Type B pancreatic cell (in vitro differentiated cells): ENCODE measurements around the gene ENTHD1. TPM values are rescaled to one million over a fixed set of nuclear protein-coding genes. Genes with fewer than 3 reads are reported as not detected.
"Not testable (repeated sequence)": the region's sequence is repeated elsewhere in the genome, so short reads cannot be mapped to it uniquely, and the experiment has no call there.

Experiments
- DNase-seq: peaks from one replicate; pipeline ENCODE4 v3.0.0; 2021; ENCODE audit warnings: mixed read lengths; ENCODE audit not compliant: unreplicated experiment; ENCODE audit errors: extremely low spot score
- H3K27ac Mint-ChIP-seq: 2 replicates; pipeline ENCODE4 v1.8.0; 2021; ENCODE audit warnings: mild to moderate bottlenecking, mixed read lengths
- H3K27me3 Mint-ChIP-seq: 2 replicates; pipeline ENCODE4 v1.8.0; 2021; ENCODE audit warnings: mixed read lengths
- H3K36me3 Mint-ChIP-seq: 2 replicates; pipeline ENCODE4 v1.8.0; 2021; ENCODE audit warnings: mixed read lengths
- H3K4me1 Mint-ChIP-seq: one replicate; pipeline ENCODE4 v1.8.0; 2021; ENCODE audit warnings: mixed read lengths; ENCODE audit not compliant: unreplicated experiment
- H3K4me3 Mint-ChIP-seq: 2 replicates; pipeline ENCODE4 v1.8.0; 2021; ENCODE audit warnings: mild to moderate bottlenecking, mixed read lengths
- H3K9me3 Mint-ChIP-seq: 2 replicates; pipeline ENCODE4 v1.8.0; 2021; ENCODE audit warnings: mixed read lengths
- total RNA-seq: library from RNA; stranded (reverse); gene quantifications from 2 replicates; pipeline ENCODE4 v1.2.1, GENCODE V29; 2021; ENCODE audit warnings: low replicate concordance
- TF ChIP-seq, protein P1 (sequence below): fragments of 200-600 bp; sonication (generic); conservative IDR thresholded peaks from 2 replicates; pipeline ENCODE4 v1.5.0; 2021; ENCODE audit warnings: antibody characterized with exemption, mild to moderate bottlenecking

Gene ENTHD1
- total RNA-seq, 1 donor from 2014 or later: not detected

DNA sequence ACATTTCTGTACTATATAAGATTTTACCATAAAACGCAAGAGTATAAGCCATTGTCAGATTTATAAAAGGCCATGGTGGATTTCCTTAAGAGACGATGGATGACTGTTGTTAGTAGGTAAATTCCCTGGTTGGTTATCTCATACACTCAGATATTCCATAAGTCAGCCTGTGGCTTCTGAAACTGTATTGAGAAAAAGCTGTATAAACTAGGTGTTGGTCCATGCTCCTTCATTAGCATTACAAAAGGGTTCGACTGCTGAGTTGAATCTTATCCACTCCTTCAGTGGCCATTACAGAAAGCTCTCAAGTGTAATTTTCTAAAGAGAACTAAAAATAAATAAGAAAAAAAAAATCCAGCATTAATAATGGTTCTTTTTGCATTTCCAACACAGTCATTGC, 12.6 kb upstream of the ENTHD1 start:
- Mint-ChIP-seq H3K9me3 (no peaks in the 10 kb centered on the region), H3K4me3 (no peak overlapping the region), H3K27me3 (peaks cover 28% of the 10 kb centered on the region), H3K36me3 (no peaks in the 10 kb centered on the region), H3K4me1 (no peaks in the 10 kb centered on the region), H3K27ac (no peak overlapping the region)
- no peak for DNase-seq
- TF ChIP-seq, protein P1, sequence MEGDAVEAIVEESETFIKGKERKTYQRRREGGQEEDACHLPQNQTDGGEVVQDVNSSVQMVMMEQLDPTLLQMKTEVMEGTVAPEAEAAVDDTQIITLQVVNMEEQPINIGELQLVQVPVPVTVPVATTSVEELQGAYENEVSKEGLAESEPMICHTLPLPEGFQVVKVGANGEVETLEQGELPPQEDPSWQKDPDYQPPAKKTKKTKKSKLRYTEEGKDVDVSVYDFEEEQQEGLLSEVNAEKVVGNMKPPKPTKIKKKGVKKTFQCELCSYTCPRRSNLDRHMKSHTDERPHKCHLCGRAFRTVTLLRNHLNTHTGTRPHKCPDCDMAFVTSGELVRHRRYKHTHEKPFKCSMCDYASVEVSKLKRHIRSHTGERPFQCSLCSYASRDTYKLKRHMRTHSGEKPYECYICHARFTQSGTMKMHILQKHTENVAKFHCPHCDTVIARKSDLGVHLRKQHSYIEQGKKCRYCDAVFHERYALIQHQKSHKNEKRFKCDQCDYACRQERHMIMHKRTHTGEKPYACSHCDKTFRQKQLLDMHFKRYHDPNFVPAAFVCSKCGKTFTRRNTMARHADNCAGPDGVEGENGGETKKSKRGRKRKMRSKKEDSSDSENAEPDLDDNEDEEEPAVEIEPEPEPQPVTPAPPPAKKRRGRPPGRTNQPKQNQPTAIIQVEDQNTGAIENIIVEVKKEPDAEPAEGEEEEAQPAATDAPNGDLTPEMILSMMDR: no peak

DNA sequence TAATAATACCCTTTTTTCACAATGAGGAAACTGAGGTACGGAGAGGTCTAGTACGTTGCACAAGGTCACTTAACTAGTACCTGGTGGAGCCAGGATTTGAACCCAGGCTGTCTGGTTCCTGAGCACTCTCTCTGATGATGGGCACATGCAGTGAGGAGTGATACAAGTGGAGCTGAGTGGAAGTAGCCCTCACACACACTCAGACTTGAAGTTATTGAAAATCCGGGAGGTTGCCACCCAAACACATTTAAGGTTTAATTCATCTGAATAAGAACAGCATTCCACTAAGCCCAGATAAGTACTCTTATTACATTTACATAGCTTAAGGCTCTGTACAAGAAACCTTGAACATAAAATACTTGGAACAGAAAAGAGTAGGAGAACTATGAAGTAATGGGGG, 12.1 kb upstream of the ENTHD1 start:
- H3K36me3 Mint-ChIP-seq: no peaks in the 10 kb centered on the region
- TF ChIP-seq, protein P1: no peak
- DNase-seq: no peak
- H3K9me3 Mint-ChIP-seq: no peaks in the 10 kb centered on the region
- H3K27me3 Mint-ChIP-seq: peaks cover 30% of the 10 kb centered on the region
- H3K27ac Mint-ChIP-seq: no peak overlapping the region
- no peak overlapping the region for H3K4me3 Mint-ChIP-seq
- no peaks in the 10 kb centered on the region for H3K4me1 Mint-ChIP-seq

DNA sequence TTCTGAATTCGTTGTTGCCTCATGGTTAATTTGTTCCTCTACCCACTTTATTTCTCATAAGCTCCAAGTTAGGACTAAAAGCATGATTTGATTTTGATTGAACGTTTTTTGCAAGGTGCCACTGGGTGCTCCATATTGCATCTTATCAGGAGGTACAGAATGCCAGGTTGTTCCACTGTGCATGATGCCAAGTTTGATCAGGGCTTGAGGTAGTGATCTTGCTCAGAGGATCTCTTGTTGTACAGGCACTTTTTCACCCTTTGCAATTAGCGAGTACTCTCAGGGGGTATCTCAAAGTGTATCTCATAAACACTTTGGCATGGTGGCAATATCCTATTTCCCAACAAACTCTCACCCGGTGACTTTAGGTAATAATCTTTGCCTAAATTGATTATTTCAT, 11.3 kb upstream of the ENTHD1 start:
- Mint-ChIP-seq H3K9me3 (no peaks in the 10 kb centered on the region), H3K36me3 (no peaks in the 10 kb centered on the region), H3K4me3 (no peak overlapping the region), H3K4me1 (no peaks in the 10 kb centered on the region), H3K27ac (no peak overlapping the region), H3K27me3 (peaks cover 33% of the 10 kb centered on the region)
- TF ChIP-seq, protein P1: no peak
- no peak for DNase-seq

DNA sequence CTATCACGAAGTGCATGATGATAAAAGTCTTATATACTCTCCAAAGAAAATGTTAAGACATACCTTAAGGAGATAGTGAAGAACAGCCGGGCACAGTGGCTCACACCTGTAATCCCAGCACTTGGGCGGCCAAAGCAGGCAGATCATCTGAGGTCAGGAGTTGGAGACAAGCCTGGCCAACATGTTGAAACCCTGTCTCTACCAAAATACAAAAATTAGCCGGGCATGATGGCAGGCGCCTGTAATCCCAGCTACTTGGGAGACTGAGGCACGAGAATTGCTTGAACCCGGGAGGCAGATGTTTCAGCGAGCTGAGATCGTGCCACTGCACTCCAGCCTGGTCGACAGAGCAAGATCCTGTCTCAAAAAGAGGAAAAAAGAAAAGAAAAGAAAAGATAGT, 10.5 kb upstream of the ENTHD1 start:
- not testable (repeated sequence) for H3K27ac Mint-ChIP-seq, DNase-seq, H3K9me3 Mint-ChIP-seq, H3K4me1 Mint-ChIP-seq, H3K4me3 Mint-ChIP-seq, H3K36me3 Mint-ChIP-seq
- H3K27me3 Mint-ChIP-seq: peaks cover 32% of the 10 kb centered on the region

DNA sequence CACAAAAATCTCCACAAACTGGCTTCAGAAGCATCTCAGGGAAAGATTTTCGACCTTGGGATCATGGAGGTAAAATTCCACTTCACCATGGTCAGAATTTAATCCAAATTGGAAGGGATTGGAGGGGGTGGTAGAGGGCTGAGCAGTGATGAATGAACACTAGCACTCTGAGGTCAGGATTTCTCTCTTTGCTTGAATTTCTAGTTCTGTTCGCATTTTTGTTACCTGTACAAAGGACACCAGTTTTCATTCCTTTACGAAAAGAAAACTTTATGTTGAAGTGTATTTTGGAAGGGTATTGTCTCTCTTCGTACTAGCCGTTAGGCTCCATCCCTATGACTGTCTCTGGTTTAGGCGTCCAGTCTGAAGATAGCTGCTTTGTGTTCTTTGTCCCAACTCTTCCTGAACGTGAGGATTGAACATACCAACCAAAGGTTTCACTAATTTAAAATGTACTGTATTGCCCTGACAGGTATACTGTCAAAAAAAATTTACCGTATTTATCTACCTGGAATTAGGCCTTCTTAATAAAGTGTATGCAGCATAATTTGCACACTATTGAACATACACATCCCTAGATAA, 8.1 kb upstream of the ENTHD1 start:
- Mint-ChIP-seq H3K4me3 (no peak overlapping the region), H3K36me3 (no peaks in the 10 kb centered on the region), H3K27ac (no peak overlapping the region), H3K4me1 (no peaks in the 10 kb centered on the region), H3K9me3 (no peaks in the 10 kb centered on the region), H3K27me3 (peaks cover 24% of the 10 kb centered on the region)
- no peak for DNase-seq
- TF ChIP-seq, protein P1: no peak

DNA sequence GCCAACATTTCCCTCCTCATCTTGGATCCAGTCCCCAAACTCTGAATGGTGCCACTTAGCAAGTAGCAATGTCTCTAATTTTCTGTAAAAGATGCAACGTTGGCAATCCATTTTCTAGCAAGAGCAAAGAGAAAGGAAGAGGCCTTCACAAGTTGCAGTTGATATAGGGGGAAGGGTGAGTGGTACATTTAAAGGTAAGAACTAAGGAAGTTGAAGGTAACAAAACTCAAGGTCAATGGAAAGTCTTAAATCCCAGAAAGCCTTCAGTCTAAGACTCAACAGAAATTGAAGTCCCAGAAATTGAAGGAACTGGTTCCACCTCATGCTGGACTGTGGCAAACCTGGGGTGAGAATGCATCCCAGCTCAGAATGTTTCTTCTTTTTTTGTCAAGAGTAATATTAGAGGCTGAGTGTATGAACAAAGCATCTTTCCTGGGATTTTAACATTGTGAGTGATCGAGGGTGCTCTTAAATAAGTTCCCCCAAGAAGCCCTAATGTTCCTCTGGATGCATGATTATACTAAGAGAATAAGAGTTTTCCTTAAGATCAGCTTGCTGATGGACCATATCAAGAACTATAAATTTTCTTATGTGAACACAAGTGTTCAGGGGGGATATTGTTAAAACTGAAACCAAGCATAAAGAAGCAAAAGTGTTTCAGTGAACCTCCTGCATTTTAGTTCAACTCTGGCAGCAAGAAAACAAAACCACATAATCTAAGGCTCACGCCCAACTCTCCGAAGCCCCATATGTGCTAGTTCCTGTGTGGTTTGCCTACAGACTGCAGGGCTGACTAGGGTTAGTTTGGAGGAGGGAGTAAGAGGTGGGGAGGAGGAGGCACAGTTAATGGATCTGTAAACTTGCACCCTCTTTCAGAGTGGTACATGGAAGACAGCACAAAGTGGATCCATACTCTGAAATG, 7.0 kb upstream of the ENTHD1 start, which contains the start of gene GRAP2:
GRAP2 (plus strand) TSS at position 779 of the 922 bp plus-strand sequence. CDS start 46,023 bp downstream, outside the sequence.
- TF ChIP-seq, protein P1: no peak
- no peak within 1 kb of the TSS for H3K4me3 Mint-ChIP-seq
- no peak within 1 kb of the TSS for H3K27ac Mint-ChIP-seq
- H3K36me3 Mint-ChIP-seq: no peaks in the 10 kb centered on the region
- no peak for DNase-seq
- peaks cover 24% of the 10 kb centered on the region for H3K27me3 Mint-ChIP-seq
- H3K9me3 Mint-ChIP-seq: no peaks in the 10 kb centered on the region
- H3K4me1 Mint-ChIP-seq: no peaks in the 10 kb centered on the region
